OCI-LY7 (cell line): ENCODE data around the gene SOX18. TPM values are rescaled to one million over a fixed set of nuclear protein-coding genes. Genes with fewer than 3 reads are reported as not detected.

Source experiments
- BruUV-seq: library from RNA; stranded (reverse); fragments of 400-500 nt; replicated peaks from 2 replicates; lab custom pipeline; 2021; lab: Mats Ljungman, UMichigan
- CTCF ChIA-PET: fragments of 300-600 bp; sonication (Branson Sonifier 250); formaldehyde crosslinking; loops from one replicate; lab custom pipeline; 2022; ENCODE audit warnings: antibody characterized with exemption; ENCODE audit not compliant: unreplicated experiment; lab: Charles Lee
- POLR2A ChIA-PET: fragments of 300-600 bp; sonication (Branson Sonifier 250); formaldehyde crosslinking; loops from one replicate; lab custom pipeline; 2022; ENCODE audit warnings: antibody characterized with exemption; lab: Charles Lee
- DNase-seq: peaks from one replicate; pipeline ENCODE4 v3.0.0-alpha.2; 2015; ENCODE audit warnings: low spot score
- H2AFZ ChIP-seq: fragments of 200-600 bp; sonication (generic), shearing (Covaris generic); 2 replicates; pipeline ENCODE4 v1.6.1; 2014; ENCODE audit warnings: mild to moderate bottlenecking, antibody characterized with exemption, low read length, moderate library complexity
- H3K27ac ChIP-seq: fragments of 200-600 bp; sonication (generic); 2 replicates; pipeline ENCODE4 v1.5.1; 2014; ENCODE audit warnings: mixed run types, low read depth, mild to moderate bottlenecking, moderate library complexity, low read length, inconsistent platforms; ENCODE audit not compliant: poor library complexity, severe bottlenecking
- H3K36me3 ChIP-seq: fragments of 200-600 bp; sonication (generic); 2 replicates; pipeline ENCODE4 v1.6.1; 2014; ENCODE audit warnings: mild to moderate bottlenecking, antibody characterized with exemption, low read length, moderate library complexity, mixed read lengths; ENCODE audit not compliant: insufficient read depth
- H3K4me1 ChIP-seq: fragments of 200-600 bp; sonication (generic); 2 replicates; pipeline ENCODE4 v1.5.1; 2014; ENCODE audit warnings: mild to moderate bottlenecking, low read length; ENCODE audit not compliant: insufficient read depth, poor library complexity, severe bottlenecking
- H3K4me2 ChIP-seq: fragments of 200-600 bp; sonication (generic); 2 replicates; pipeline ENCODE4 v1.6.1; 2014; ENCODE audit warnings: mild to moderate bottlenecking, low read length
- H3K4me3 ChIP-seq: fragments of 200-600 bp; sonication (generic); 2 replicates; pipeline ENCODE4 v1.5.1; 2014; ENCODE audit warnings: mild to moderate bottlenecking, low read depth, low read length; ENCODE audit not compliant: poor library complexity, severe bottlenecking
- H3K79me2 ChIP-seq: fragments of 200-600 bp; sonication (generic); 2 replicates; pipeline ENCODE4 v1.6.1; 2016; ENCODE audit warnings: low read depth, mild to moderate bottlenecking, low read length, moderate library complexity, mixed read lengths; ENCODE audit not compliant: insufficient read depth
- H3K9me2 ChIP-seq: fragments of 200-600 bp; sonication (generic); 2 replicates; pipeline ENCODE4 v1.6.1; 2016; ENCODE audit warnings: mild to moderate bottlenecking, low read length, mixed read lengths; ENCODE audit not compliant: insufficient read depth
- H3K9me3 ChIP-seq: fragments of 200-600 bp; sonication (generic); 2 replicates; pipeline ENCODE4 v1.6.1; 2014; ENCODE audit warnings: mild to moderate bottlenecking, mixed run types, low read length, mixed read lengths
- H4K20me1 ChIP-seq: fragments of 200-600 bp; sonication (generic); 2 replicates; pipeline ENCODE4 v1.6.1; 2014; ENCODE audit warnings: mild to moderate bottlenecking, antibody characterized with exemption, low read length, moderate library complexity, mixed read lengths; ENCODE audit not compliant: insufficient read depth
- EZH2phosphoT487 ChIP-seq: fragments of 200-600 bp; sonication (generic); IDR thresholded peaks from 2 replicates; pipeline ENCODE4 v1.6.1; 2018; ENCODE audit warnings: low read depth, borderline replicate concordance, mild to moderate bottlenecking, mixed run types, antibody characterized with exemption, low read length, moderate library complexity, mixed read lengths
- intact Hi-C: fragments of 100-400 bp; cut with micrococcal nuclease; formaldehyde crosslinking; loops from one replicate; pipeline ENCODE4 v1.10.0; 2022; ENCODE audit not compliant: unreplicated experiment
- total RNA-seq, 2 experiments: library from RNA; depleted of rRNA in 1 of 2; stranded (reverse); fragments of >200 nt in 1 of 2; shearing (Covaris generic) in 1 of 2; gene quantifications; 2 replicates each; pipeline ENCODE4 v1.2.3, GENCODE V29; 2014 to 2022
- TF ChIP-seq, protein P1 (sequence below): fragments of 200-600 bp; sonication (generic); conservative IDR thresholded peaks from 2 replicates; pipeline ENCODE4 v1.5.1; 2014; ENCODE audit warnings: mild to moderate bottlenecking, antibody characterized with exemption, low read length, moderate library complexity, mixed read lengths

The SOX18 gene
- total RNA-seq, 2 experiments from 2014 or later: not detected

GRCh38 chr20:64093013-64093503, 43.6 kb upstream of the SOX18 start:
- H3K79me2 ChIP-seq: no peaks in the 10 kb centered on the region
- H3K36me3 ChIP-seq: no peaks in the 10 kb centered on the region
- POLR2A ChIA-PET: no interaction called here
- no peaks in the 10 kb centered on the region for H4K20me1 ChIP-seq
- no peak for TF ChIP-seq EZH2phosphoT487
- TF ChIP-seq, protein P1, sequence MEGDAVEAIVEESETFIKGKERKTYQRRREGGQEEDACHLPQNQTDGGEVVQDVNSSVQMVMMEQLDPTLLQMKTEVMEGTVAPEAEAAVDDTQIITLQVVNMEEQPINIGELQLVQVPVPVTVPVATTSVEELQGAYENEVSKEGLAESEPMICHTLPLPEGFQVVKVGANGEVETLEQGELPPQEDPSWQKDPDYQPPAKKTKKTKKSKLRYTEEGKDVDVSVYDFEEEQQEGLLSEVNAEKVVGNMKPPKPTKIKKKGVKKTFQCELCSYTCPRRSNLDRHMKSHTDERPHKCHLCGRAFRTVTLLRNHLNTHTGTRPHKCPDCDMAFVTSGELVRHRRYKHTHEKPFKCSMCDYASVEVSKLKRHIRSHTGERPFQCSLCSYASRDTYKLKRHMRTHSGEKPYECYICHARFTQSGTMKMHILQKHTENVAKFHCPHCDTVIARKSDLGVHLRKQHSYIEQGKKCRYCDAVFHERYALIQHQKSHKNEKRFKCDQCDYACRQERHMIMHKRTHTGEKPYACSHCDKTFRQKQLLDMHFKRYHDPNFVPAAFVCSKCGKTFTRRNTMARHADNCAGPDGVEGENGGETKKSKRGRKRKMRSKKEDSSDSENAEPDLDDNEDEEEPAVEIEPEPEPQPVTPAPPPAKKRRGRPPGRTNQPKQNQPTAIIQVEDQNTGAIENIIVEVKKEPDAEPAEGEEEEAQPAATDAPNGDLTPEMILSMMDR: no peak
- intact Hi-C loops: no loop called here
- H3K27ac ChIP-seq: no peak overlapping the region
- no peak overlapping the region for H3K4me2 ChIP-seq
- no peak overlapping the region for H3K4me3 ChIP-seq
- CTCF ChIA-PET: no interaction called here
- H3K9me3 ChIP-seq: no peaks in the 10 kb centered on the region
- BruUV-seq: no TSS peak
- no peak overlapping the region for H2AFZ ChIP-seq
- H3K4me1 ChIP-seq: peaks cover 4% of the 10 kb centered on the region
- H3K9me2 ChIP-seq: no peaks in the 10 kb centered on the region
- no peak for DNase-seq

- Histone ChIP-seq H2AFZ (no peak overlapping the region), H3K27ac (no peak overlapping the region), H3K9me2 (no peaks in the 10 kb centered on the region), H3K79me2 (no peaks in the 10 kb centered on the region), H3K4me1 (peaks cover 4% of the 10 kb centered on the region), H4K20me1 (no peaks in the 10 kb centered on the region), H3K9me3 (no peaks in the 10 kb centered on the region), H3K4me3 (no peak overlapping the region), H3K4me2 (no peak overlapping the region), H3K36me3 (no peaks in the 10 kb centered on the region)
- TF ChIP-seq EZH2phosphoT487: no peak
- TF ChIP-seq, protein P1: no peak
- BruUV-seq: no TSS peak
- DNase-seq: no peak
- ChIA-PET CTCF (no interaction called here), POLR2A (no interaction called here)
- intact Hi-C loops: no loop called here
Measured at GRCh38 chr20:64092258-64093012, 43.0 kb upstream of the SOX18 start.

DNA sequence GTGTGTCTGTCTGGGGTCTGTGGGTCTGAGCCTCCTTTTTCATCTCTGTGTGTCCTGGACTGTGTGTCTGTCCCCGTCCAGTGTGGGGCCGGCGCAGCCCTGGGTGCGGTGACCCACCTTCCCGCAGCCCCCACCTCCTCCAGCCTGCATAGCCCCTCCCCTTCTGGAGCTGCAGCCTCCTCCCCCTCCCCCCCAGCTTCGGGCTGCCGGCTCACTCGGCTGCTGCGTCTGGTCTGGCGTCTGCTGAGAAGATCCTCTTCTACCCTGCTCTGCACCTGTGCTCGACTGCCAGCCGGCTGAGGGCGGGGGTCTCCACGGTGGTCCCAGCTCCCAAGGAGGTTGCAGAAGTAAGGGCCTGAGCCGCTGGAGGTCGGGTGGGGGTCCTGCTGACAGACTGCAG, 42.3 kb upstream of the SOX18 start:
- no peak overlapping the region for H3K4me3 ChIP-seq
- H3K4me2 ChIP-seq: no peak overlapping the region

More for the DNA sequence above, 42.3 kb upstream of the SOX18 start:
- Histone ChIP-seq H3K9me3 (no peaks in the 10 kb centered on the region), H3K4me1 (peaks cover 4% of the 10 kb centered on the region), H4K20me1 (no peaks in the 10 kb centered on the region), H3K9me2 (no peaks in the 10 kb centered on the region), H3K27ac (no peak overlapping the region), H3K36me3 (no peaks in the 10 kb centered on the region), H2AFZ (no peak overlapping the region), H3K79me2 (no peaks in the 10 kb centered on the region)
- CTCF ChIA-PET: interaction anchor here (0.5 kb wide), 1 partner anchor 22 kb away, joined by 3 read pairs; no protein-coding TSS in a partner anchor
- no TSS peak for BruUV-seq
- no peak for DNase-seq
- intact Hi-C loops: no loop called here
- TF ChIP-seq, protein P1: no peak
- POLR2A ChIA-PET: no interaction called here
